H9 (cell line): ENCODE data around the gene SNX25. TPM values are rescaled to one million over a fixed set of nuclear protein-coding genes. Genes with fewer than 3 reads are reported as not detected.

Experiments used
- DNase-seq: peaks from one replicate; pipeline ENCODE4 v3.0.0-alpha.2; 2017
- H2AFZ ChIP-seq: one replicate; pipeline ENCODE4 v1.6.1; 2013; ENCODE audit warnings: mild to moderate bottlenecking, low read length, control low read depth, moderate library complexity
- H2AK5ac ChIP-seq: 2 replicates; pipeline ENCODE4 v1.6.1; 2013; ENCODE audit warnings: low read length, control low read depth, mixed read lengths; ENCODE audit not compliant: insufficient read length
- H2BK120ac ChIP-seq: one replicate; pipeline ENCODE4 v1.6.1; 2013; ENCODE audit warnings: low read depth, mild to moderate bottlenecking, low read length, control low read depth, inconsistent platforms; ENCODE audit not compliant: poor library complexity, severe bottlenecking
- H2BK12ac ChIP-seq: 2 replicates; pipeline ENCODE4 v1.6.1; 2013; ENCODE audit warnings: low read length, control low read depth, mixed read lengths, low read depth; ENCODE audit not compliant: insufficient read length
- H2BK15ac ChIP-seq: 2 replicates; pipeline ENCODE4 v1.6.1; 2013; ENCODE audit warnings: low read depth, low read length, control low read depth
- H2BK20ac ChIP-seq: one replicate; pipeline ENCODE4 v1.6.1; 2013; ENCODE audit warnings: low read depth, mild to moderate bottlenecking, low read length, control low read depth, inconsistent platforms; ENCODE audit not compliant: poor library complexity, severe bottlenecking
- H2BK5ac ChIP-seq: 2 replicates; pipeline ENCODE4 v1.6.1; 2013; ENCODE audit warnings: low read length, control low read depth, mixed read lengths; ENCODE audit not compliant: insufficient read length
- H3K14ac ChIP-seq: 2 replicates; pipeline ENCODE4 v1.6.1; 2013; ENCODE audit warnings: low read length, control low read depth; ENCODE audit not compliant: insufficient read depth
- H3K18ac ChIP-seq: 2 replicates; pipeline ENCODE4 v1.6.1; 2013; ENCODE audit warnings: low read depth, mild to moderate bottlenecking, mixed read lengths, low read length, control low read depth; ENCODE audit not compliant: insufficient read length
- H3K23ac ChIP-seq: 2 replicates; pipeline ENCODE4 v1.6.1; 2013; ENCODE audit warnings: low read length, control low read depth, mixed read lengths, low read depth; ENCODE audit not compliant: insufficient read length
- H3K23me2 ChIP-seq: 2 replicates; pipeline ENCODE4 v1.6.1; 2013; ENCODE audit warnings: low read depth, mild to moderate bottlenecking, mixed read lengths, low read length, control low read depth; ENCODE audit not compliant: insufficient read length, poor library complexity, severe bottlenecking
- H3K27ac ChIP-seq: 2 replicates; pipeline ENCODE4 v1.5.1; 2013; ENCODE audit warnings: low read length, control low read depth, mixed read lengths, low read depth; ENCODE audit not compliant: insufficient read length
- H3K27me3 ChIP-seq: 2 replicates; pipeline ENCODE4 v1.6.1; 2013; ENCODE audit warnings: low read length, control low read depth, inconsistent platforms; ENCODE audit not compliant: insufficient read depth
- H3K4ac ChIP-seq: 2 replicates; pipeline ENCODE4 v1.6.1; 2013; ENCODE audit warnings: low read depth, mild to moderate bottlenecking, control low read depth, inconsistent platforms, low read length, moderate library complexity
- H3K4me1 ChIP-seq: 2 replicates; pipeline ENCODE4 v1.6.1; 2013; ENCODE audit warnings: low read length, control low read depth, inconsistent platforms; ENCODE audit not compliant: insufficient read depth
- H3K4me2 ChIP-seq: 2 replicates; pipeline ENCODE4 v1.6.1; 2013; ENCODE audit warnings: low read length, control low read depth, mixed read lengths; ENCODE audit not compliant: insufficient read length, insufficient read depth
- H3K56ac ChIP-seq: 2 replicates; pipeline ENCODE4 v1.6.1; 2013; ENCODE audit warnings: low read depth, mild to moderate bottlenecking, mixed read lengths, low read length, control low read depth; ENCODE audit not compliant: insufficient read length
- H3K79me1 ChIP-seq: 2 replicates; pipeline ENCODE4 v1.6.1; 2013; ENCODE audit warnings: low read depth, mild to moderate bottlenecking, moderate library complexity, low read length, control low read depth, inconsistent platforms; ENCODE audit not compliant: insufficient read depth, poor library complexity, severe bottlenecking
- H3K79me2 ChIP-seq: 2 replicates; pipeline ENCODE4 v1.6.1; 2013; ENCODE audit warnings: low read length, control low read depth, inconsistent platforms; ENCODE audit not compliant: insufficient read depth
- H3K9ac ChIP-seq: 2 replicates; pipeline ENCODE4 v1.6.1; 2013; ENCODE audit warnings: low read length, control low read depth, mixed read lengths; ENCODE audit not compliant: insufficient read length; ENCODE audit errors: extremely low read depth
- H3K9me3 ChIP-seq: one replicate; pipeline ENCODE4 v1.6.1; 2013; ENCODE audit warnings: low read depth, low read length, inconsistent platforms; ENCODE audit not compliant: control insufficient read depth
- H3T11ph ChIP-seq: one replicate; pipeline ENCODE4 v1.6.1; 2013; ENCODE audit warnings: mild to moderate bottlenecking, low read length, control low read depth, inconsistent platforms
- H4K20me1 ChIP-seq: one replicate; pipeline ENCODE4 v1.6.1; 2013; ENCODE audit not compliant: control insufficient read depth, insufficient read length, insufficient read depth
- H4K5ac ChIP-seq: 2 replicates; pipeline ENCODE4 v1.6.1; 2013; ENCODE audit warnings: low read depth, mild to moderate bottlenecking, mixed read lengths, low read length, control low read depth; ENCODE audit not compliant: insufficient read length
- H4K8ac ChIP-seq: replicated peaks from 2 replicates; pipeline ENCODE4 v1.6.1; 2013; ENCODE audit warnings: low read length, control low read depth, mixed read lengths, low read depth; ENCODE audit not compliant: insufficient read length
- H4K91ac ChIP-seq: 2 replicates; pipeline ENCODE4 v1.6.1; 2013; ENCODE audit warnings: low read depth, mild to moderate bottlenecking, moderate library complexity, mixed read lengths, low read length, control low read depth; ENCODE audit not compliant: insufficient read length
- H3K27ac Mint-ChIP-seq, 3 experiments: 2 replicates in 2 of 3; 3 replicates in 1 of 3; pipeline ENCODE4 v1.8.0; 2020 to 2021; ENCODE audit warnings: mixed read lengths in 3 of 3, mild to moderate bottlenecking in 1 of 3, moderate library complexity in 1 of 3
- H3K27me3 Mint-ChIP-seq: 2 replicates; pipeline ENCODE4 v1.8.0; 2021; ENCODE audit warnings: low read depth, mild to moderate bottlenecking, moderate library complexity, mixed read lengths
- H3K36me3 Mint-ChIP-seq, 3 experiments: 2 replicates in 2 of 3; 3 replicates in 1 of 3; pipeline ENCODE4 v1.8.0; 2020 to 2021; ENCODE audit warnings: low read depth in 3 of 3, mixed read lengths in 3 of 3; ENCODE audit not compliant: insufficient read depth in 1 of 3
- H3K4me1 Mint-ChIP-seq, 2 experiments: 2 replicates each; pipeline ENCODE4 v1.8.0; 2020; ENCODE audit warnings: mixed read lengths in 2 of 2
- H3K4me3 Mint-ChIP-seq, 2 experiments: 2 replicates in 1 of 2; 3 replicates in 1 of 2; pipeline ENCODE4 v1.8.0; 2020 to 2021; ENCODE audit warnings: mild to moderate bottlenecking in 2 of 2, mixed read lengths in 2 of 2, moderate library complexity in 1 of 2
- H3K9me3 Mint-ChIP-seq, 2 experiments: 2 replicates in 1 of 2; 3 replicates in 1 of 2; pipeline ENCODE4 v1.8.0; 2020; ENCODE audit warnings: mild to moderate bottlenecking in 2 of 2, mixed read lengths in 2 of 2, moderate library complexity in 1 of 2
- CTCF ChIP-seq: fragments of 200-600 bp; sonication (generic); conservative IDR thresholded peaks from 3 replicates; pipeline ENCODE4 v1.8.0; 2021; ENCODE audit warnings: antibody characterized with exemption, mild to moderate bottlenecking
- WGBS: extraction: QIAGEN DNeasy Blood & Tissue Kit; methylation state at CpG from one replicate; pipeline ENCODE4 v1.1.7; 2013; ENCODE audit warnings: missing lambda C conversion rate, low lambda C conversion rate, mixed read lengths; ENCODE audit not compliant: insufficient read length; ENCODE audit errors: extremely low coverage; 5-methylcytosine and 5-hydroxymethylcytosine counted together
- total RNA-seq: library from RNA; stranded (reverse); gene quantifications from 2 replicates; pipeline ENCODE4 v1.2.1, GENCODE V29; 2021

Gene SNX25
- total RNA-seq, 1 experiment from 2014 or later: 28.2 TPM

DNA sequence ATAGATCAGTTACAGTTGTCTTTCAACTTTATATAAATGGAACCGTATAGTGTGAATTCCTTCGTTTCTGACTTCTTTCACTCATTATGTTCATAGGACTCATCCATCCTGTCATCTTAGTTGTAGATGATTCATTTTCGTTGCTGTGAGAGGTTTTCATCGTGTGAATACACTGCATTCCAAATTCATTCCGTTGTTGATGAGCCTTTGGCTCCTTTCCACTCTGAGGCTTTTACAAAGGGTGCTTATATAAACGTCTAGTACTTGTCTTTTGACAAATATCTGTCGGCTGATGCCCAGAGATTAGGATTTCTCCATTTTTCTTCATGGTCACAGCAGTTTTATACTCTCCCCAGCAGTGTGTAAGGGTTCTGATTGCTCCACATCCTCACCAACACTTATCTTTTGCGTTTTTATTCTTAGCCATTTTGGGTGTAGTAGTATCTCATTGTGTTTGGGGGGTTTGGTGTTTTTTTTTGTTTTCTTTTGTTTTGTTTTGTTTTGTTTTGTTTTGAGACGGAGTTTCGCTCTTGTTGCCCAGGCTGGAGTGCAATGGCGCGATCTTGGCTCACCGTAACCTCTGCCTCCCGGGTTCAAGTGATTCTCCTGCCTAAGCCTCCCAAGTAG, 137.7 kb downstream of the SNX25 start:
- H3K79me1 ChIP-seq: no peaks in the 10 kb centered on the region
- peaks cover 14 to 76% (median 58%) of the 10 kb centered on the region in 3 experiments for H3K36me3 Mint-ChIP-seq

More for the DNA sequence above, 137.7 kb downstream of the SNX25 start:
- Histone ChIP-seq H3K23me2 (no peaks in the 10 kb centered on the region), H3K27ac (no peak overlapping the region), H2BK20ac (no peak overlapping the region), H3K9me3 (no peaks in the 10 kb centered on the region), H4K5ac (no peak overlapping the region), H3T11ph (no peak overlapping the region), H3K4me1 (no peaks in the 10 kb centered on the region), H4K91ac (no peak overlapping the region), H2AFZ (no peak overlapping the region), H3K27me3 (no peaks in the 10 kb centered on the region), H3K14ac (no peak overlapping the region), H3K4ac (no peak overlapping the region), H3K9ac (no peak overlapping the region), H3K23ac (no peak overlapping the region), H4K20me1 (no peaks in the 10 kb centered on the region), H3K79me2 (no peaks in the 10 kb centered on the region), H4K8ac (no peak overlapping the region), H2BK5ac (no peak overlapping the region), H2BK15ac (no peak overlapping the region), H3K18ac (no peak overlapping the region), H2BK12ac (no peak overlapping the region), H2AK5ac (no peak overlapping the region), H2BK120ac (no peak overlapping the region), H3K56ac (no peak overlapping the region), H3K4me2 (no peak overlapping the region)
- DNase-seq: no peak
- H3K9me3 Mint-ChIP-seq: peaks cover 0 to 3% of the 10 kb centered on the region in 2 experiments; a peak in 1 of 5 replicates
- no peak for TF ChIP-seq CTCF
- H3K4me1 Mint-ChIP-seq: peaks cover 11 to 27% of the 10 kb centered on the region in 2 experiments
- no peak overlapping the region for H3K4me3 Mint-ChIP-seq
- H3K27ac Mint-ChIP-seq: no peak overlapping the region
- H3K27me3 Mint-ChIP-seq: no peaks in the 10 kb centered on the region
- WGBS: no CpG with 5 or more reads among the region's 14 CpGs
